Trophoblast cell (in vitro differentiated cells and primary cell): ENCODE data around the gene RAP2A.

ENCODE experiments used
- DNase-seq, 2 donors: peaks; one replicate each; pipeline ENCODE4 v3.0.0-alpha.2; 2016
- H2AFZ ChIP-seq: 2 replicates; pipeline ENCODE4 v1.6.1; 2013; ENCODE audit warnings: low read length, moderate library complexity, mild to moderate bottlenecking; ENCODE audit not compliant: insufficient read depth, poor library complexity
- H2AK5ac ChIP-seq: 2 replicates; pipeline ENCODE4 v1.6.1; 2013; ENCODE audit warnings: mild to moderate bottlenecking, low read length
- H2BK120ac ChIP-seq: 2 replicates; pipeline ENCODE4 v1.6.1; 2013; ENCODE audit warnings: low read length, mild to moderate bottlenecking, moderate library complexity; ENCODE audit not compliant: insufficient read depth, poor library complexity
- H2BK12ac ChIP-seq: 2 replicates; pipeline ENCODE4 v1.6.1; 2013; ENCODE audit warnings: mild to moderate bottlenecking, low read length, moderate library complexity
- H2BK5ac ChIP-seq: 2 replicates; pipeline ENCODE4 v1.6.1; 2013; ENCODE audit warnings: low read length, low read depth, moderate library complexity, mild to moderate bottlenecking; ENCODE audit not compliant: poor library complexity
- H3K14ac ChIP-seq: 2 replicates; pipeline ENCODE4 v1.6.1; 2013; ENCODE audit warnings: mild to moderate bottlenecking, low read length
- H3K18ac ChIP-seq: 2 replicates; pipeline ENCODE4 v1.6.1; 2013; ENCODE audit warnings: mild to moderate bottlenecking, low read length
- H3K23ac ChIP-seq: 2 replicates; pipeline ENCODE4 v1.6.1; 2013; ENCODE audit warnings: low read length
- H3K27ac ChIP-seq: 2 replicates; pipeline ENCODE4 v1.5.1; 2013; ENCODE audit warnings: low read depth, mild to moderate bottlenecking, inconsistent platforms, low read length, moderate library complexity
- H3K27me3 ChIP-seq: 2 replicates; pipeline ENCODE4 v1.6.1; 2013; ENCODE audit warnings: inconsistent platforms, mild to moderate bottlenecking, low read length, moderate library complexity; ENCODE audit not compliant: insufficient read depth
- H3K36me3 ChIP-seq, 2 experiments: 1 replicate in 1 of 2; 2 replicates in 1 of 2; pipeline ENCODE4 v1.6.1; 2013; ENCODE audit warnings: low read length in 2 of 2, mild to moderate bottlenecking in 2 of 2, moderate library complexity in 1 of 2; ENCODE audit not compliant: insufficient read depth in 2 of 2, control insufficient read depth in 1 of 2
- H3K4ac ChIP-seq: 2 replicates; pipeline ENCODE4 v1.6.1; 2013; ENCODE audit warnings: low read depth, mild to moderate bottlenecking, low read length, moderate library complexity
- H3K4me1 ChIP-seq, 2 experiments: 1 replicate in 1 of 2; 2 replicates in 1 of 2; pipeline ENCODE4 v1.6.1; 2013; ENCODE audit warnings: low read length in 2 of 2, mild to moderate bottlenecking in 2 of 2, moderate library complexity in 1 of 2; ENCODE audit not compliant: insufficient read depth in 2 of 2, control insufficient read depth in 1 of 2
- H3K4me2 ChIP-seq: 2 replicates; pipeline ENCODE4 v1.6.1; 2013; ENCODE audit warnings: inconsistent platforms, mild to moderate bottlenecking, low read length, moderate library complexity
- H3K4me3 ChIP-seq: 2 replicates; pipeline ENCODE4 v1.5.1; 2013; ENCODE audit warnings: mild to moderate bottlenecking, low read depth, low read length, inconsistent platforms
- H3K79me1 ChIP-seq: one replicate; pipeline ENCODE4 v1.6.1; 2013; ENCODE audit warnings: low read length
- H3K79me2 ChIP-seq: 2 replicates; pipeline ENCODE4 v1.6.1; 2013; ENCODE audit warnings: low read length, mild to moderate bottlenecking; ENCODE audit not compliant: control insufficient read depth, insufficient read depth, poor library complexity
- H3K9ac ChIP-seq: 2 replicates; pipeline ENCODE4 v1.6.1; 2013; ENCODE audit warnings: mild to moderate bottlenecking, low read length
- H3K9me3 ChIP-seq: 2 replicates; pipeline ENCODE4 v1.6.1; 2013; ENCODE audit warnings: low read depth, mild to moderate bottlenecking, control low read depth, inconsistent platforms, low read length; ENCODE audit not compliant: insufficient read depth
- H4K12ac ChIP-seq: 2 replicates; pipeline ENCODE4 v1.6.1; 2013; ENCODE audit warnings: low read depth, mild to moderate bottlenecking, low read length, moderate library complexity
- H4K8ac ChIP-seq: 2 replicates; pipeline ENCODE4 v1.6.1; 2013; ENCODE audit warnings: low read depth, mild to moderate bottlenecking, low read length, moderate library complexity
- H4K91ac ChIP-seq: one replicate; pipeline ENCODE4 v1.6.1; 2013; ENCODE audit warnings: low read depth, mild to moderate bottlenecking, low read length, moderate library complexity
- WGBS: extraction: QIAGEN DNeasy Blood & Tissue Kit; methylation state at CpG from one replicate; pipeline ENCODE4 v1.1.7; 2013; ENCODE audit warnings: missing lambda C conversion rate; ENCODE audit not compliant: insufficient read length, insufficient coverage; ENCODE audit errors: extremely low coverage; 5-methylcytosine and 5-hydroxymethylcytosine counted together

The RAP2A gene

DNA sequence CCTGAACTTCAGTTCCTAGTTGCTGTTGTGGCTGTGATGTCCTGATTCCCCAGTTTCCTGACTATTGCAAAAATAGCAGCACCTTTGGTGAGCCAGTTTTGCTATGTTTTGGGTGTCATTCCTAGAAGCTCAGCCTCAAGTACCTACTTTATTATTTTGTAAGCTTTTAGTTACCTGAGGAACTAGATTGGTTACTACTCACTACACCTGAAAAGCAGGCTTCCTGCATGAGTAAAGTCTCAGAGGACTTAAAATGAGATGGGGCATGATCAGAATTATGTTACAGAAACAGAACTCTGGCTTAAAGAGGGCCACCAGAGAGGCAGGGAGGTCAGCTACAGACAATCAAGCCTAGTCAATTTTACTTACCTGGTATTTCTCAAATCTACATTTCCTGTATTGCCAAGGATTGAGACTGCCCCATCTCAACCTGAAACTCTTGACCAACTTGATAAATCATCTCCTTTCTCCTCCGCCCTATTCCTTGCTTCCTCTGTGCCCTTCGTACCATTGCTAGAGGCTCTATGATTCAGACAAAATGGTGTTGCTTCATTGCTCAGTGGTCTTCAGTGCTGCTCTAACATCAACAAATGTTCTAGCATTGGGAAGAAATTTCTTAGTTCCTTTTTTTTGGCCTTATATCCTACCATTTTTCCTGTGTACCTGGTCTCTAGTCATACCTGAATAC, 58.9 kb downstream of the RAP2A start:
- no peak overlapping the region for H3K14ac ChIP-seq
- H3K23ac ChIP-seq = no peak overlapping the region
- no peak overlapping the region for H3K4me3 ChIP-seq
- no peak overlapping the region for H2BK120ac ChIP-seq
- H2BK12ac ChIP-seq = no peak overlapping the region
- H3K4ac ChIP-seq = no peak overlapping the region
- H3K27ac ChIP-seq = no peak overlapping the region
- H3K36me3 ChIP-seq = no peaks in the 10 kb centered on the region
- H3K4me1 ChIP-seq = no peaks in the 10 kb centered on the region
- H2AK5ac ChIP-seq = no peak overlapping the region
- H2AFZ ChIP-seq = no peak overlapping the region
- H3K79me2 ChIP-seq = no peaks in the 10 kb centered on the region
- H4K12ac ChIP-seq = no peak overlapping the region
- H4K91ac ChIP-seq = no peak overlapping the region
- no peaks in the 10 kb centered on the region for H3K27me3 ChIP-seq
- no peak overlapping the region for H3K9ac ChIP-seq
- no CpG with 5 or more reads among the region's 2 CpGs for WGBS
- DNase-seq = peak in 1 of 2 donors; percentile 9
- H3K79me1 ChIP-seq = no peaks in the 10 kb centered on the region
- H3K18ac ChIP-seq = no peak overlapping the region
- H4K8ac ChIP-seq = no peak overlapping the region
- H2BK5ac ChIP-seq = no peak overlapping the region
- H3K9me3 ChIP-seq = no peaks in the 10 kb centered on the region
- H3K4me2 ChIP-seq = no peak overlapping the region

DNA sequence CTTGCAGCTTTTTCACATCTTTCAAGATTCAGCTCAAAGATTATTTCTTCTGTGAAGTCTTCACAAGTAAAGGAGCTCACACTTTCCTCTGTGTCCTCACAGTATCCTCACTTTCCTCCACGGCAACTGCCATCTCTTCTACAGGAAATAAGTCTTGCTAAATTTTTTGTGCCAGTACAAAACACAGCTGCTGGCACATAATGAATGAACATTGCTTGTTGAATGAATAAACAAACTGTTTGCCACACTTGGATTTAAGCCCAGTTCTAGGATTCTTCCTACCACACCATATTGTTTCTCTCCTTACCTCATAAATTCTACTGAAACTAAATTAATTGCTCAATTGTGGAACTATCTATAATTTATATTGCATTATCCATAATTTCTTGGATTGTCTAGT, 59.5 kb downstream of the RAP2A start:
- no peak overlapping the region for H3K27ac ChIP-seq
- no peaks in the 10 kb centered on the region for H3K36me3 ChIP-seq
- no peak overlapping the region for H2BK120ac ChIP-seq
- no peak overlapping the region for H2AFZ ChIP-seq
- no peak overlapping the region for H4K8ac ChIP-seq
- H3K18ac ChIP-seq = no peak overlapping the region
- H3K4me1 ChIP-seq = no peaks in the 10 kb centered on the region
- H3K23ac ChIP-seq = no peak overlapping the region
- DNase-seq = no peak
- no peak overlapping the region for H4K12ac ChIP-seq
- H3K4ac ChIP-seq = no peak overlapping the region
- H3K14ac ChIP-seq = no peak overlapping the region
- H2BK5ac ChIP-seq = no peak overlapping the region
- no peak overlapping the region for H3K4me3 ChIP-seq
- no peak overlapping the region for H2BK12ac ChIP-seq
- H3K79me1 ChIP-seq = no peaks in the 10 kb centered on the region
- H3K27me3 ChIP-seq = no peaks in the 10 kb centered on the region
- H4K91ac ChIP-seq = no peak overlapping the region
- no CpG with 5 or more reads among the region's 1 CpG for WGBS
- H3K4me2 ChIP-seq = no peak overlapping the region
- H3K79me2 ChIP-seq = no peaks in the 10 kb centered on the region
- no peak overlapping the region for H3K9ac ChIP-seq
- H2AK5ac ChIP-seq = no peak overlapping the region
- no peaks in the 10 kb centered on the region for H3K9me3 ChIP-seq

DNA sequence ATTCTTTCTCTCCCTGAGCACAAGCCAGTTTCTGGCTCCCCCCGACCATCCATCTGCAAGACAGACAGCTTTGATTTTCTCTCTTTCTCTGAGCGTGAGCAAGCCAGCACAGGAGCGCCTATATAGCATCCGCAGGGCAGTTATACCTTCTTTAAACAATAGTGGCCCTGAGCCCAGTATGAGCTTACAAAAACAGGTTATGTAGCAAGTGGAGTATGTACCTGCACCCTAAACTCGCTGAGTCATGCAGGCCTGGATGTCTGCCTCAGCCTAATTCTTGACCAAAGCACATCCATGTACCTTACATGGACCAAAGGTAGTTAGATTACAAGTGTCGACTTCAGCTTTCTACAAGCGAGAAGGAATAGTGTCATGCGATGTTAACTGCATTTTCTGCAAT, 61.7 kb downstream of the RAP2A start:
- Histone ChIP-seq H3K27ac (no peak overlapping the region), H4K12ac (no peak overlapping the region), H3K79me2 (no peaks in the 10 kb centered on the region), H2BK120ac (no peak overlapping the region), H3K79me1 (no peaks in the 10 kb centered on the region), H3K4me1 (no peaks in the 10 kb centered on the region), H4K91ac (no peak overlapping the region), H3K23ac (no peak overlapping the region), H3K4me2 (no peak overlapping the region), H4K8ac (no peak overlapping the region), H3K14ac (no peak overlapping the region), H3K36me3 (no peaks in the 10 kb centered on the region), H2AFZ (no peak overlapping the region), H3K9ac (no peak overlapping the region), H3K9me3 (no peaks in the 10 kb centered on the region), H3K18ac (no peak overlapping the region), H3K4ac (no peak overlapping the region), H3K4me3 (no peak overlapping the region), H2BK5ac (no peak overlapping the region), H3K27me3 (no peaks in the 10 kb centered on the region), H2AK5ac (no peak overlapping the region), H2BK12ac (no peak overlapping the region)
- no CpG with 5 or more reads among the region's 8 CpGs for WGBS
- peak in 1 of 2 donors; percentile 8 for DNase-seq

- H2BK12ac ChIP-seq = no peak overlapping the region
- no peak for DNase-seq
- H4K12ac ChIP-seq = no peak overlapping the region
Measured at GRCh38 chr13:97496511-97496910, 62.5 kb downstream of the RAP2A start.

More at GRCh38 chr13:97496511-97496910, 62.5 kb downstream of the RAP2A start:
- no peak overlapping the region for H2BK120ac ChIP-seq
- no peak overlapping the region for H2AFZ ChIP-seq
- H3K4me2 ChIP-seq = no peak overlapping the region
- no peaks in the 10 kb centered on the region for H3K9me3 ChIP-seq
- H3K27me3 ChIP-seq = no peaks in the 10 kb centered on the region
- no peak overlapping the region for H2BK5ac ChIP-seq
- no peak overlapping the region for H3K14ac ChIP-seq
- no peak overlapping the region for H3K4ac ChIP-seq
- H3K27ac ChIP-seq = no peak overlapping the region
- H3K79me2 ChIP-seq = no peaks in the 10 kb centered on the region
- no peak overlapping the region for H3K4me3 ChIP-seq
- no peaks in the 10 kb centered on the region for H3K36me3 ChIP-seq
- no peaks in the 10 kb centered on the region for H3K4me1 ChIP-seq
- no peak overlapping the region for H3K18ac ChIP-seq
- no peak overlapping the region for H2AK5ac ChIP-seq
- H3K79me1 ChIP-seq = no peaks in the 10 kb centered on the region
- H3K23ac ChIP-seq = no peak overlapping the region
- no CpG with 5 or more reads among the region's 2 CpGs for WGBS
- no peak overlapping the region for H4K91ac ChIP-seq
- no peak overlapping the region for H4K8ac ChIP-seq
- H3K9ac ChIP-seq = no peak overlapping the region
